H9 (cell line): Measurements from ENCODE around the gene SRF. TPM values are rescaled to one million over a fixed set of nuclear protein-coding genes. Genes with fewer than 3 reads are reported as not detected.

ENCODE experiments used
- DNase-seq: peaks from one replicate; pipeline ENCODE4 v3.0.0-alpha.2; 2017
- H2AFZ ChIP-seq: one replicate; pipeline ENCODE4 v1.6.1; 2013; ENCODE audit warnings: mild to moderate bottlenecking, low read length, control low read depth, moderate library complexity
- H2AK5ac ChIP-seq: 2 replicates; pipeline ENCODE4 v1.6.1; 2013; ENCODE audit warnings: low read length, control low read depth, mixed read lengths; ENCODE audit not compliant: insufficient read length
- H2BK120ac ChIP-seq: one replicate; pipeline ENCODE4 v1.6.1; 2013; ENCODE audit warnings: low read depth, mild to moderate bottlenecking, low read length, control low read depth, inconsistent platforms; ENCODE audit not compliant: poor library complexity, severe bottlenecking
- H2BK12ac ChIP-seq: 2 replicates; pipeline ENCODE4 v1.6.1; 2013; ENCODE audit warnings: low read length, control low read depth, mixed read lengths, low read depth; ENCODE audit not compliant: insufficient read length
- H2BK15ac ChIP-seq: 2 replicates; pipeline ENCODE4 v1.6.1; 2013; ENCODE audit warnings: low read depth, low read length, control low read depth
- H2BK20ac ChIP-seq: one replicate; pipeline ENCODE4 v1.6.1; 2013; ENCODE audit warnings: low read depth, mild to moderate bottlenecking, low read length, control low read depth, inconsistent platforms; ENCODE audit not compliant: poor library complexity, severe bottlenecking
- H2BK5ac ChIP-seq: 2 replicates; pipeline ENCODE4 v1.6.1; 2013; ENCODE audit warnings: low read length, control low read depth, mixed read lengths; ENCODE audit not compliant: insufficient read length
- H3K14ac ChIP-seq: 2 replicates; pipeline ENCODE4 v1.6.1; 2013; ENCODE audit warnings: low read length, control low read depth; ENCODE audit not compliant: insufficient read depth
- H3K18ac ChIP-seq: 2 replicates; pipeline ENCODE4 v1.6.1; 2013; ENCODE audit warnings: low read depth, mild to moderate bottlenecking, mixed read lengths, low read length, control low read depth; ENCODE audit not compliant: insufficient read length
- H3K23ac ChIP-seq: 2 replicates; pipeline ENCODE4 v1.6.1; 2013; ENCODE audit warnings: low read length, control low read depth, mixed read lengths, low read depth; ENCODE audit not compliant: insufficient read length
- H3K23me2 ChIP-seq: 2 replicates; pipeline ENCODE4 v1.6.1; 2013; ENCODE audit warnings: low read depth, mild to moderate bottlenecking, mixed read lengths, low read length, control low read depth; ENCODE audit not compliant: insufficient read length, poor library complexity, severe bottlenecking
- H3K27ac ChIP-seq: 2 replicates; pipeline ENCODE4 v1.5.1; 2013; ENCODE audit warnings: low read length, control low read depth, mixed read lengths, low read depth; ENCODE audit not compliant: insufficient read length
- H3K27me3 ChIP-seq: 2 replicates; pipeline ENCODE4 v1.6.1; 2013; ENCODE audit warnings: low read length, control low read depth, inconsistent platforms; ENCODE audit not compliant: insufficient read depth
- H3K4ac ChIP-seq: 2 replicates; pipeline ENCODE4 v1.6.1; 2013; ENCODE audit warnings: low read depth, mild to moderate bottlenecking, control low read depth, inconsistent platforms, low read length, moderate library complexity
- H3K4me1 ChIP-seq: 2 replicates; pipeline ENCODE4 v1.6.1; 2013; ENCODE audit warnings: low read length, control low read depth, inconsistent platforms; ENCODE audit not compliant: insufficient read depth
- H3K4me2 ChIP-seq: 2 replicates; pipeline ENCODE4 v1.6.1; 2013; ENCODE audit warnings: low read length, control low read depth, mixed read lengths; ENCODE audit not compliant: insufficient read length, insufficient read depth
- H3K56ac ChIP-seq: 2 replicates; pipeline ENCODE4 v1.6.1; 2013; ENCODE audit warnings: low read depth, mild to moderate bottlenecking, mixed read lengths, low read length, control low read depth; ENCODE audit not compliant: insufficient read length
- H3K79me1 ChIP-seq: 2 replicates; pipeline ENCODE4 v1.6.1; 2013; ENCODE audit warnings: low read depth, mild to moderate bottlenecking, moderate library complexity, low read length, control low read depth, inconsistent platforms; ENCODE audit not compliant: insufficient read depth, poor library complexity, severe bottlenecking
- H3K79me2 ChIP-seq: 2 replicates; pipeline ENCODE4 v1.6.1; 2013; ENCODE audit warnings: low read length, control low read depth, inconsistent platforms; ENCODE audit not compliant: insufficient read depth
- H3K9ac ChIP-seq: 2 replicates; pipeline ENCODE4 v1.6.1; 2013; ENCODE audit warnings: low read length, control low read depth, mixed read lengths; ENCODE audit not compliant: insufficient read length; ENCODE audit errors: extremely low read depth
- H3K9me3 ChIP-seq: one replicate; pipeline ENCODE4 v1.6.1; 2013; ENCODE audit warnings: low read depth, low read length, inconsistent platforms; ENCODE audit not compliant: control insufficient read depth
- H3T11ph ChIP-seq: one replicate; pipeline ENCODE4 v1.6.1; 2013; ENCODE audit warnings: mild to moderate bottlenecking, low read length, control low read depth, inconsistent platforms
- H4K20me1 ChIP-seq: one replicate; pipeline ENCODE4 v1.6.1; 2013; ENCODE audit not compliant: control insufficient read depth, insufficient read length, insufficient read depth
- H4K5ac ChIP-seq: 2 replicates; pipeline ENCODE4 v1.6.1; 2013; ENCODE audit warnings: low read depth, mild to moderate bottlenecking, mixed read lengths, low read length, control low read depth; ENCODE audit not compliant: insufficient read length
- H4K8ac ChIP-seq: replicated peaks from 2 replicates; pipeline ENCODE4 v1.6.1; 2013; ENCODE audit warnings: low read length, control low read depth, mixed read lengths, low read depth; ENCODE audit not compliant: insufficient read length
- H4K91ac ChIP-seq: 2 replicates; pipeline ENCODE4 v1.6.1; 2013; ENCODE audit warnings: low read depth, mild to moderate bottlenecking, moderate library complexity, mixed read lengths, low read length, control low read depth; ENCODE audit not compliant: insufficient read length
- H3K27ac Mint-ChIP-seq, 3 experiments: 2 replicates in 2 of 3; 3 replicates in 1 of 3; pipeline ENCODE4 v1.8.0; 2020 to 2021; ENCODE audit warnings: mixed read lengths in 3 of 3, mild to moderate bottlenecking in 1 of 3, moderate library complexity in 1 of 3
- H3K27me3 Mint-ChIP-seq: 2 replicates; pipeline ENCODE4 v1.8.0; 2021; ENCODE audit warnings: low read depth, mild to moderate bottlenecking, moderate library complexity, mixed read lengths
- H3K36me3 Mint-ChIP-seq, 3 experiments: 2 replicates in 2 of 3; 3 replicates in 1 of 3; pipeline ENCODE4 v1.8.0; 2020 to 2021; ENCODE audit warnings: low read depth in 3 of 3, mixed read lengths in 3 of 3; ENCODE audit not compliant: insufficient read depth in 1 of 3
- H3K4me1 Mint-ChIP-seq, 2 experiments: 2 replicates each; pipeline ENCODE4 v1.8.0; 2020; ENCODE audit warnings: mixed read lengths in 2 of 2
- H3K4me3 Mint-ChIP-seq, 2 experiments: 2 replicates in 1 of 2; 3 replicates in 1 of 2; pipeline ENCODE4 v1.8.0; 2020 to 2021; ENCODE audit warnings: mild to moderate bottlenecking in 2 of 2, mixed read lengths in 2 of 2, moderate library complexity in 1 of 2
- H3K9me3 Mint-ChIP-seq, 2 experiments: 2 replicates in 1 of 2; 3 replicates in 1 of 2; pipeline ENCODE4 v1.8.0; 2020; ENCODE audit warnings: mild to moderate bottlenecking in 2 of 2, mixed read lengths in 2 of 2, moderate library complexity in 1 of 2
- CTCF ChIP-seq: fragments of 200-600 bp; sonication (generic); conservative IDR thresholded peaks from 3 replicates; pipeline ENCODE4 v1.8.0; 2021; ENCODE audit warnings: antibody characterized with exemption, mild to moderate bottlenecking
- WGBS: extraction: QIAGEN DNeasy Blood & Tissue Kit; methylation state at CpG from one replicate; pipeline ENCODE4 v1.1.7; 2013; ENCODE audit warnings: missing lambda C conversion rate, low lambda C conversion rate, mixed read lengths; ENCODE audit not compliant: insufficient read length; ENCODE audit errors: extremely low coverage; 5-methylcytosine and 5-hydroxymethylcytosine counted together
- total RNA-seq: library from RNA; stranded (reverse); gene quantifications from 2 replicates; pipeline ENCODE4 v1.2.1, GENCODE V29; 2021

The SRF gene
- total RNA-seq, 1 experiment from 2014 or later: 57.5 TPM

DNA sequence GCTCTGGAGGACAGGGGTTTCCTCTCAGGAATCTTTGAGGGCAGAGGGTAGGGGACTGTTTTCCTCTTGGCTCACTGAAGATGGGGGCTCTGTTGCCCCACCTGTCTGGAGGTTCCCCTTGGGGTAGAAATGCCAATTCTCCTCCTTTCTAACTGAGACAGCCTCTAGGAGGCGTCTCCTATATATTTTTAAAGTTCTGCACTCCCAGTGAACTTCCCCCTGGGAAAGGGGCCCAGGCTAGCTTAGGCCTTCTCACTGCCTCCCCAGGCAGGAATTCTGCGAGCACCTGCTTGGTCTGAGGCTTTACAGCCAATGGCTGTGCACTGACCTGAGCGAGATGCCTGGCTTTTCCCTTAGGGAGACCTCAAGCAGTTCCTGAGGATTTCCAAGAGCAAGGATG, 24.8 kb upstream of the SRF start:
- Histone ChIP-seq H2BK120ac (no peak overlapping the region), H2BK12ac (no peak overlapping the region), H3K56ac (no peak overlapping the region), H3K27ac (no peak overlapping the region), H2AFZ (no peak overlapping the region), H4K20me1 (no peaks in the 10 kb centered on the region), H3K23me2 (no peaks in the 10 kb centered on the region), H4K8ac (no peak overlapping the region), H3K9me3 (no peaks in the 10 kb centered on the region), H3K9ac (no peak overlapping the region), H3K23ac (no peak overlapping the region), H3K27me3 (no peaks in the 10 kb centered on the region), H2BK20ac (no peak overlapping the region), H3K18ac (no peak overlapping the region), H3K14ac (no peak overlapping the region), H3T11ph (no peak overlapping the region), H3K4me1 (no peaks in the 10 kb centered on the region), H3K79me1 (no peaks in the 10 kb centered on the region), H3K4me2 (no peak overlapping the region), H2BK5ac (no peak overlapping the region), H4K5ac (no peak overlapping the region), H2BK15ac (no peak overlapping the region), H3K4ac (no peak overlapping the region), H3K79me2 (no peaks in the 10 kb centered on the region), H2AK5ac (no peak overlapping the region), H4K91ac (no peak overlapping the region)
- H3K4me3 Mint-ChIP-seq: no peak overlapping the region
- H3K36me3 Mint-ChIP-seq: peaks cover 10 to 36% (median 29%) of the 10 kb centered on the region in 3 experiments
- DNase-seq: no peak
- H3K9me3 Mint-ChIP-seq: no peaks in the 10 kb centered on the region
- TF ChIP-seq CTCF: no peak
- peaks cover 10% of the 10 kb centered on the region in 2 experiments for H3K4me1 Mint-ChIP-seq
- no peak overlapping the region for H3K27ac Mint-ChIP-seq
- H3K27me3 Mint-ChIP-seq: no peaks in the 10 kb centered on the region
- no CpG with 5 or more reads among the region's 3 CpGs for WGBS
